ENCODE data around the gene CD48.

The CD48 gene

GRCh38 chr1:160646711-160647328, 64.8 kb downstream of the CD48 start, which contains the start of gene SLAMF1:
SLAMF1 (minus strand) TSS chr1:160647044; CDS start chr1:160646945, 99 bp downstream.
- no peak for DNase-seq

GRCh38 chr1:160646180-160646579, 65.4 kb downstream of the CD48 start:
- no peak for DNase-seq

- no peak for DNase-seq
Observed at GRCh38 chr1:160645386-160646130, 66.1 kb downstream of the CD48 start.

GRCh38 chr1:160644399-160644798, 67.2 kb downstream of the CD48 start:
- DNase-seq: no peak

GRCh38 chr1:160643138-160643537, 68.5 kb downstream of the CD48 start:
- DNase-seq: no peak

- no peak for DNase-seq
Observed at GRCh38 chr1:160642281-160642644, 69.4 kb downstream of the CD48 start.

- no peak for DNase-seq
Observed at GRCh38 chr1:160641323-160642280, 70.0 kb downstream of the CD48 start.

GRCh38 chr1:160640359-160641123, 71.1 kb downstream of the CD48 start:
- DNase-seq: no peak

- DNase-seq: no peak
Observed at GRCh38 chr1:160639652-160640051, 72.0 kb downstream of the CD48 start.

GRCh38 chr1:160638926-160639325, 72.7 kb downstream of the CD48 start:
- no peak for DNase-seq

- no peak for DNase-seq
Observed at GRCh38 chr1:160638540-160638857, 73.1 kb downstream of the CD48 start.

- DNase-seq: no peak
Observed at GRCh38 chr1:160637821-160638539, 73.6 kb downstream of the CD48 start.

GRCh38 chr1:160637065-160637464, 74.6 kb downstream of the CD48 start:
- DNase-seq: no peak

GRCh38 chr1:160636547-160636946, 75.1 kb downstream of the CD48 start:
- no peak for DNase-seq

GRCh38 chr1:160636076-160636475, 75.5 kb downstream of the CD48 start:
- DNase-seq: no peak

GRCh38 chr1:160634543-160635491, 76.8 kb downstream of the CD48 start:
- DNase-seq: no peak

GRCh38 chr1:160633330-160633903, 78.2 kb downstream of the CD48 start:
- no peak for DNase-seq

- DNase-seq: no peak
Observed at GRCh38 chr1:160631983-160632625, 79.5 kb downstream of the CD48 start.

- no peak for DNase-seq
Observed at GRCh38 chr1:160630523-160631451, 80.8 kb downstream of the CD48 start.

Measured in right hindlimb (tissue), 1 donor.